Measurements from ENCODE around the gene SRD5A3. TPM values are rescaled to one million over a fixed set of nuclear protein-coding genes. Genes with fewer than 3 reads are reported as not detected.

SRD5A3 gene
- total and polyA plus RNA-seq, 5 donors from 2014 or later = 3.9 to 18.4 (median 8.2) TPM

DNA sequence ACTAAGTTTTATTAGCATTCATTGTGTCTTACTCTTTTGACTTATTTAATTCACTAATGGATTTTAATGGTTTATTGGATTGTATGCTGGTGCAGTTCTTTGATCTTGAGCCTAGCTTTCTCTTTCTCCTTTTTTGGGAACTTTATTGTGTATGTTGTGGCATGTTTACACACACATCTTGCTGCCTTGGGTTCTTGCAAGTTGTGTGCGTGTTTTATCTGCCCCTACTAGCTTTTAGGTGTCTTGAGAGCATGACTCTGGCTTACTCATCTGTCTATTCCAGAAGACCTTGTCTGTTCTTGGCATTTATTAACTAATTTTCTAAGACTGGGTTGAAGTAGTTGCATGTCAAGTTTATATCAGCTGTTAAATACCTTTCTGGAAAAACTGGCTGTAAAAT is 52.4 kb downstream of the SRD5A3 start:
- no peaks in the 10 kb centered on the region for H3K27me3 ChIP-seq (ENCODE audit: control insufficient read depth, insufficient read depth, low read length)
- H3K9me3 ChIP-seq (ENCODE audit: control insufficient read depth in 2 of 2, low read length in 2 of 2) = no peaks in the 10 kb centered on the region
- H3K4me1 ChIP-seq (ENCODE audit: control insufficient read depth, insufficient read depth, low read length, poor library complexity, severe bottlenecking) = peaks cover 38% of the 10 kb centered on the region
- H3K4me3 ChIP-seq (ENCODE audit: low read depth, low read length) = peak overlapping the region; percentile 95
- peaks cover 5% of the 10 kb centered on the region for H3K27me3 Mint-ChIP-seq
- H3K9me3 Mint-ChIP-seq = peaks cover 0 to 2% (median 0%) of the 10 kb centered on the region in 7 donors
- peaks cover 30 to 56% (median 44%) of the 10 kb centered on the region in 4 donors for H3K4me1 Mint-ChIP-seq
- ATAC-seq (ENCODE audit: low read depth in 2 of 2) (no peak), DNase-seq (no peak)
- peak overlapping the region; percentile 37 for H3K27ac ChIP-seq (ENCODE audit: insufficient read depth, low read length, poor library complexity, severe bottlenecking)
- H3K4me3 Mint-ChIP-seq = peak overlapping the region; percentile 87 to 98 (median 90)
- no peaks in the 10 kb centered on the region for H3K36me3 ChIP-seq (ENCODE audit: control insufficient read depth, insufficient read depth, low read length)
- peak overlapping the region in 1 of 3 donors; percentile 90 for H3K27ac Mint-ChIP-seq
- peaks cover 7% of the 10 kb centered on the region for H3K36me3 Mint-ChIP-seq

GRCh38 chr4:55398966-55399365 is 52.9 kb downstream of the SRD5A3 start:
- DNase-seq (no peak), ATAC-seq (ENCODE audit: low read depth in 2 of 2) (no peak)
- H3K9me3 Mint-ChIP-seq = peaks cover 0 to 2% (median 0%) of the 10 kb centered on the region in 7 donors
- no peaks in the 10 kb centered on the region for H3K9me3 ChIP-seq (ENCODE audit: control insufficient read depth in 2 of 2, low read length in 2 of 2)
- no peaks in the 10 kb centered on the region for H3K36me3 ChIP-seq (ENCODE audit: control insufficient read depth, insufficient read depth, low read length)
- peaks cover 38% of the 10 kb centered on the region for H3K4me1 ChIP-seq (ENCODE audit: control insufficient read depth, insufficient read depth, low read length, poor library complexity, severe bottlenecking)
- H3K4me1 Mint-ChIP-seq = peaks cover 30 to 59% (median 46%) of the 10 kb centered on the region in 4 donors
- H3K36me3 Mint-ChIP-seq = peaks cover 12% of the 10 kb centered on the region
- H3K27ac Mint-ChIP-seq = peak overlapping the region in 1 of 3 donors; percentile 57
- H3K27me3 Mint-ChIP-seq = peaks cover 5% of the 10 kb centered on the region
- peak overlapping the region; percentile 87 to 98 (median 90) for H3K4me3 Mint-ChIP-seq
- H3K4me3 ChIP-seq (ENCODE audit: low read depth, low read length) = peak overlapping the region; percentile 95
- peak overlapping the region; percentile 14 for H3K27ac ChIP-seq (ENCODE audit: insufficient read depth, low read length, poor library complexity, severe bottlenecking)
- no peaks in the 10 kb centered on the region for H3K27me3 ChIP-seq (ENCODE audit: control insufficient read depth, insufficient read depth, low read length)

DNA sequence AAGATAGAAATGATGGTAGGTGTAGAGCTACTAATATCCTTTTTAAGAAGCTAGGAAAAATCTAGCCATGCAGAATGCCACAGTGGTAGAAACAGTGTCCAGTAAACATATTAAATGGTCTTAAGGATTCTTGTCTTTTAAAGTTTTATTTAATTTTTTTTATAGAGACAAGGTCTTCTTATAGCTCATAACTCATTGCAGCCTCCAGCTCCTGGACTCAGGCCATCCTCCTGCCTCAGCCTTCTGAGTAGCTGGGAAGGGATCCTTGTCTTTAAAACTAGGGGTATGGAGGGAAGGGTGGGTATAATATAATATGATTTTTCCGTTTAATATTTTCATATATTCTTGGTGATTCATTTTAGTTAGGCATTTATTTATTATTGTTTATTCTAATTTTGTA is 53.5 kb downstream of the SRD5A3 start:
- Histone ChIP-seq H3K4me1 (ENCODE audit: control insufficient read depth, insufficient read depth, low read length, poor library complexity, severe bottlenecking) (peaks cover 38% of the 10 kb centered on the region), H3K27me3 (ENCODE audit: control insufficient read depth, insufficient read depth, low read length) (no peaks in the 10 kb centered on the region), H3K9me3 (ENCODE audit: control insufficient read depth in 2 of 2, low read length in 2 of 2) (no peaks in the 10 kb centered on the region), H3K27ac (ENCODE audit: insufficient read depth, low read length, poor library complexity, severe bottlenecking) (no peak overlapping the region), H3K36me3 (ENCODE audit: control insufficient read depth, insufficient read depth, low read length) (peaks cover under 1% of the 10 kb centered on the region), H3K4me3 (ENCODE audit: low read depth, low read length) (peak overlapping the region; percentile 95)
- H3K4me3 Mint-ChIP-seq = peak overlapping the region; percentile 87 to 98 (median 90)
- peaks cover 5% of the 10 kb centered on the region for H3K27me3 Mint-ChIP-seq
- peaks cover 0 to 2% (median 0%) of the 10 kb centered on the region in 7 donors for H3K9me3 Mint-ChIP-seq
- ATAC-seq (ENCODE audit: low read depth in 2 of 2) (no peak), DNase-seq (no peak)
- H3K4me1 Mint-ChIP-seq = peaks cover 30 to 55% (median 46%) of the 10 kb centered on the region in 4 donors
- H3K27ac Mint-ChIP-seq = peak overlapping the region in 1 of 3 donors; percentile 57
- peaks cover 12% of the 10 kb centered on the region for H3K36me3 Mint-ChIP-seq

DNA sequence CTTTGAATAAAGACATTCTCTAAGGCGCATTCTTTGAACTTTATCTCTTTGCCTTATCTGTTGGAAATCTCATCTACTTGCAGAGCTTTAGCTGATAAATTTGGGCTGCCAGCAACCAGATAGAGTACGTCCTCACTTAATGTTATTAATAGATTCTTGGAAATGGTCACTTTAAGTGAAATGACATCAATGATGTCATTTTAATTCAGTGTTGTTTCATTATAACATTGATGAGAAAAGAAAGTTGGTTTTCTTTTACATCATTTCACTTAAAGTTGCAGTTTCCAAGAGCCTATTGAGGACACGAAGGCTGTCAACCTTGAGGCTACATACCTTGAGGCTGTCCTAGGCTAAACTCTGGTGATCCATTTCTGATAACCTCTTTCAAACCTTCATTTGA is 59.0 kb downstream of the SRD5A3 start:
- ATAC-seq (ENCODE audit: low read depth in 2 of 2) (no peak), DNase-seq (no peak)
- no peak overlapping the region for H3K27ac ChIP-seq (ENCODE audit: insufficient read depth, low read length, poor library complexity, severe bottlenecking)
- peaks cover 25% of the 10 kb centered on the region for H3K36me3 Mint-ChIP-seq
- peaks cover 45 to 55% (median 48%) of the 10 kb centered on the region in 4 donors for H3K4me1 Mint-ChIP-seq
- no peak overlapping the region for H3K4me3 ChIP-seq (ENCODE audit: low read depth, low read length)
- no peaks in the 10 kb centered on the region for H3K27me3 ChIP-seq (ENCODE audit: control insufficient read depth, insufficient read depth, low read length)
- H3K9me3 Mint-ChIP-seq = no peaks in the 10 kb centered on the region
- peaks cover 18% of the 10 kb centered on the region for H3K36me3 ChIP-seq (ENCODE audit: control insufficient read depth, insufficient read depth, low read length)
- peaks cover 13% of the 10 kb centered on the region for H3K4me1 ChIP-seq (ENCODE audit: control insufficient read depth, insufficient read depth, low read length, poor library complexity, severe bottlenecking)
- no peak overlapping the region for H3K4me3 Mint-ChIP-seq
- H3K27me3 Mint-ChIP-seq = no peaks in the 10 kb centered on the region
- H3K27ac Mint-ChIP-seq = no peak overlapping the region
- H3K9me3 ChIP-seq (ENCODE audit: control insufficient read depth in 2 of 2, low read length in 2 of 2) = no peaks in the 10 kb centered on the region

GRCh38 chr4:55406545-55406944 is 60.5 kb downstream of the SRD5A3 start:
- Histone ChIP-seq H3K9me3 (ENCODE audit: control insufficient read depth in 2 of 2, low read length in 2 of 2) (no peaks in the 10 kb centered on the region), H3K4me3 (ENCODE audit: low read depth, low read length) (no peak overlapping the region), H3K27me3 (ENCODE audit: control insufficient read depth, insufficient read depth, low read length) (no peaks in the 10 kb centered on the region), H3K4me1 (ENCODE audit: control insufficient read depth, insufficient read depth, low read length, poor library complexity, severe bottlenecking) (peaks cover 13% of the 10 kb centered on the region), H3K36me3 (ENCODE audit: control insufficient read depth, insufficient read depth, low read length) (peaks cover 22% of the 10 kb centered on the region), H3K27ac (ENCODE audit: insufficient read depth, low read length, poor library complexity, severe bottlenecking) (no peak overlapping the region)
- Mint-ChIP-seq H3K27me3 (no peaks in the 10 kb centered on the region), H3K36me3 (peaks cover 27% of the 10 kb centered on the region), H3K4me3 (peak overlapping the region in 1 of 4 donors; percentile 23), H3K4me1 (peaks cover 39 to 51% (median 43%) of the 10 kb centered on the region in 4 donors), H3K27ac (peak overlapping the region in 1 of 3 donors; percentile 47), H3K9me3 (no peaks in the 10 kb centered on the region)
- no peak for ATAC-seq (ENCODE audit: low read depth in 2 of 2)
- no peak for DNase-seq

DNA sequence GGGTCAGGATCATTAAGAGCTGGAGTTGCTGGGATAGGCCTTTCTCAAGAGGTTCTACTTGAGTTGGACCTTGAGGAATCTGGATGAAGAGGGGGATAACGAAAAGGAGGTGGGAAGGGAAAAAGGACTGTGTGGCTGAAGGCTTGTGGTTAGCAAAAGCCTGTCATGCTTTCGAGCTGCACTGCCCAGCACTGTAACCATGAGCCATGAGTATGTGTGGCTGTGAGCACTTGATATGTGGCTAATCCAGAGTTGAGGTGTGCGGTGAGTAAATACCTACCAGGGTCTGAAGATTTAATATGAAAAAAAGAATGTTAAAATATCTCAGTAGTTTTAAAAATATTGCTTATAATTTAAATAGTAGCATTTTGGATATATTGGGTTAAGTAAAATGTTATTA is 61.1 kb downstream of the SRD5A3 start:
- H3K36me3 Mint-ChIP-seq = peaks cover 32% of the 10 kb centered on the region
- peaks cover 13% of the 10 kb centered on the region for H3K4me1 ChIP-seq (ENCODE audit: control insufficient read depth, insufficient read depth, low read length, poor library complexity, severe bottlenecking)
- peaks cover 39 to 56% (median 46%) of the 10 kb centered on the region in 4 donors for H3K4me1 Mint-ChIP-seq
- peak overlapping the region; percentile 47 to 71 (median 58) for H3K27ac Mint-ChIP-seq
- DNase-seq (no peak), ATAC-seq (ENCODE audit: low read depth in 2 of 2) (no peak)
- H3K4me3 Mint-ChIP-seq = peak overlapping the region in 1 of 4 donors; percentile 23
- peaks cover 24% of the 10 kb centered on the region for H3K36me3 ChIP-seq (ENCODE audit: control insufficient read depth, insufficient read depth, low read length)
- H3K4me3 ChIP-seq (ENCODE audit: low read depth, low read length) = no peak overlapping the region
- no peaks in the 10 kb centered on the region for H3K27me3 ChIP-seq (ENCODE audit: control insufficient read depth, insufficient read depth, low read length)
- H3K27me3 Mint-ChIP-seq = no peaks in the 10 kb centered on the region
- no peak overlapping the region for H3K27ac ChIP-seq (ENCODE audit: insufficient read depth, low read length, poor library complexity, severe bottlenecking)
- no peaks in the 10 kb centered on the region for H3K9me3 Mint-ChIP-seq
- H3K9me3 ChIP-seq (ENCODE audit: control insufficient read depth in 2 of 2, low read length in 2 of 2) = no peaks in the 10 kb centered on the region

DNA sequence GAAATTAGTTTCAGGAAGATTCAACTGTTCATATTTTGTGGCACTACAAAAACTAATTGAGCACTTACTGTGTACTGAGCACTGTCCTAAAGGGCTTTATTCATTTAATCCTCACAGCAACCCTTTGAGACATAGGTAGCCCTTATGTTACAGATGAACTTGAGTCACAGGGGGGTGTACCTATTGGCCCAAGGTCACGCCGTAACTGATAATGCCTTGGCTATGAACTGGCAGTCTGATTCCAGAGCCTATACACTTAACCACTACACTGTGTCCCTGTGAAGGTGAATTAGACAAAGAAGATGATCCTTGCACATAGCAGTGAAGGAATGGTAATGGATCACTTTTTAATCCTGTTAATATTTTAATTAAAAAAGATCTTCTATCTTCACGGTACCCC is 61.7 kb downstream of the SRD5A3 start:
- Mint-ChIP-seq H3K27ac (no peak overlapping the region), H3K9me3 (no peaks in the 10 kb centered on the region)

More for the DNA sequence above, 61.7 kb downstream of the SRD5A3 start:
- H3K9me3 ChIP-seq (ENCODE audit: control insufficient read depth in 2 of 2, low read length in 2 of 2) = no peaks in the 10 kb centered on the region
- Mint-ChIP-seq H3K27me3 (no peaks in the 10 kb centered on the region), H3K36me3 (peaks cover 32% of the 10 kb centered on the region), H3K4me1 (peaks cover 42 to 56% (median 46%) of the 10 kb centered on the region in 4 donors), H3K4me3 (no peak overlapping the region)
- no peak overlapping the region for H3K4me3 ChIP-seq (ENCODE audit: low read depth, low read length)
- peaks cover 13% of the 10 kb centered on the region for H3K4me1 ChIP-seq (ENCODE audit: control insufficient read depth, insufficient read depth, low read length, poor library complexity, severe bottlenecking)
- no peak for ATAC-seq (ENCODE audit: low read depth in 2 of 2)
- H3K27me3 ChIP-seq (ENCODE audit: control insufficient read depth, insufficient read depth, low read length) = no peaks in the 10 kb centered on the region
- peaks cover 24% of the 10 kb centered on the region for H3K36me3 ChIP-seq (ENCODE audit: control insufficient read depth, insufficient read depth, low read length)
- no peak overlapping the region for H3K27ac ChIP-seq (ENCODE audit: insufficient read depth, low read length, poor library complexity, severe bottlenecking)
- DNase-seq = no peak
